HepG2 (cell line): ENCODE measurements around the gene SNED1. TPM values are rescaled to one million over a fixed set of nuclear protein-coding genes. Genes with fewer than 3 reads are reported as not detected.

Experiments used
- CEBPB ChIP-seq: IDR thresholded peaks from 2 replicates; pipeline ENCODE4 v1.6.1; 2011; ENCODE audit warnings: low read depth, low read length, improper control_type of control experiment, borderline replicate concordance
- DNMT3B ChIP-seq: conservative IDR thresholded peaks from 2 replicates; pipeline ENCODE4 v1.6.1; 2016; ENCODE audit warnings: missing biosample characterization, control low read depth
- ERF ChIP-seq: IDR thresholded peaks from 2 replicates; pipeline ENCODE4 v1.6.1; 2018; ENCODE audit warnings: missing biosample characterization, missing genetic modification reagents
- GATAD2A ChIP-seq: IDR thresholded peaks from 2 replicates; pipeline ENCODE4 v1.6.1; 2016
- HNF4G ChIP-seq, 2 experiments: sonication (generic) in 1 of 2; formaldehyde crosslinking in 1 of 2; IDR thresholded peaks; 2 replicates each; pipeline versions ENCODE4 v1.4.0 to v1.6.1; 2011 to 2020; ENCODE audit warnings: borderline replicate concordance in 2 of 2, low read depth in 2 of 2, mild to moderate bottlenecking in 2 of 2, low read length in 1 of 2, missing genetic modification reagents in 1 of 2, moderate library complexity in 1 of 2
- HNRNPK ChIP-seq: fragments of 200-400 bp; formaldehyde crosslinking; IDR thresholded peaks from 2 replicates; pipeline ENCODE4 v1.6.1; 2018; ENCODE audit warnings: low read length, low read depth, moderate library complexity, mild to moderate bottlenecking; ENCODE audit not compliant: poor library complexity, severe bottlenecking
- JARID2 ChIP-seq: sonication (generic); formaldehyde crosslinking; IDR thresholded peaks from 2 replicates; pipeline ENCODE4 v1.8.1; 2023; ENCODE audit warnings: missing genetic modification reagents, inconsistent platforms; ENCODE audit not compliant: insufficient replicate concordance
- MEF2D ChIP-seq: sonication (generic); formaldehyde crosslinking; IDR thresholded peaks from 2 replicates; pipeline ENCODE4 v1.5.1; 2020; ENCODE audit warnings: mild to moderate bottlenecking, missing genetic modification reagents
- MYC ChIP-seq: sonication (generic); formaldehyde crosslinking; IDR thresholded peaks from 2 replicates; pipeline ENCODE4 v1.9.0; 2021; ENCODE audit warnings: missing genetic modification reagents, borderline replicate concordance
- NR1H2 ChIP-seq: sonication (generic); formaldehyde crosslinking; IDR thresholded peaks from 2 replicates; pipeline ENCODE4 v1.8.1; 2022; ENCODE audit warnings: low read depth, missing genetic modification reagents, borderline replicate concordance
- PRDM10 ChIP-seq: sonication (generic); formaldehyde crosslinking; IDR thresholded peaks from 2 replicates; pipeline ENCODE4 v1.4.0; 2020; ENCODE audit warnings: low read depth, missing genetic modification reagents
- PRDM15 ChIP-seq: sonication (generic); formaldehyde crosslinking; IDR thresholded peaks from 2 replicates; pipeline ENCODE4 v1.4.0; 2020; ENCODE audit warnings: missing genetic modification reagents
- SALL2 ChIP-seq: sonication (generic); formaldehyde crosslinking; IDR thresholded peaks from 2 replicates; pipeline ENCODE4 v1.8.1; 2023; ENCODE audit warnings: mild to moderate bottlenecking, missing genetic modification reagents, inconsistent platforms
- SKI ChIP-seq: fragments of 450-650 bp; IDR thresholded peaks from one replicate; pipeline ENCODE4 v1.6.1; 2018; ENCODE audit warnings: mild to moderate bottlenecking; ENCODE audit not compliant: partially characterized antibody
- YEATS2 ChIP-seq: sonication (generic); formaldehyde crosslinking; IDR thresholded peaks from 2 replicates; pipeline ENCODE4 v1.4.0; 2020; ENCODE audit warnings: missing genetic modification reagents, borderline replicate concordance
- ZNF7 ChIP-seq: IDR thresholded peaks from 2 replicates; pipeline ENCODE4 v1.6.1; 2016; ENCODE audit warnings: missing biosample characterization, missing genetic modification reagents
- ZNF746 ChIP-seq: sonication (generic); formaldehyde crosslinking; IDR thresholded peaks from 2 replicates; pipeline ENCODE4 v1.8.0; 2022; ENCODE audit warnings: mild to moderate bottlenecking, missing genetic modification reagents
- ZNF891 ChIP-seq: sonication (generic); formaldehyde crosslinking; IDR thresholded peaks from 2 replicates; pipeline ENCODE4 v1.5.0; 2020; ENCODE audit warnings: mild to moderate bottlenecking, missing genetic modification reagents
- ZSCAN20 ChIP-seq: sonication (generic); formaldehyde crosslinking; IDR thresholded peaks from 2 replicates; pipeline ENCODE4 v1.4.0; 2020; ENCODE audit warnings: missing genetic modification reagents, mild to moderate bottlenecking, borderline replicate concordance
- ZSCAN22 ChIP-seq: sonication (generic); formaldehyde crosslinking; IDR thresholded peaks from 2 replicates; pipeline ENCODE4 v1.4.0; 2020; ENCODE audit warnings: mild to moderate bottlenecking, missing genetic modification reagents
- polyA plus RNA-seq, 8 experiments: library from polyadenylated mRNA; depleted of rRNA in 3 of 8; stranded (reverse) in 7 of 8; unstranded in 1 of 8; fragments of >200 nt; fragmentation: Illumina TruSeq in 4 of 8; extraction: Trizol in 4 of 8; gene quantifications; 2 replicates each; pipeline versions ENCODE4 v1.2.1 to v1.2.3, GENCODE V29; 2011 to 2016; ENCODE audit warnings: low read depth in 4 of 8, missing spikeins in 1 of 8, mixed read lengths in 1 of 8; ENCODE audit not compliant: insufficient read depth in 1 of 8
- total RNA-seq, 5 experiments: library from RNA; depleted of rRNA; stranded (reverse); fragments of >200 nt; fragmentation: Illumina TruSeq; extraction: Trizol; gene quantifications; 2 replicates each; pipeline ENCODE4 v1.2.3, GENCODE V29; 2016; ENCODE audit warnings: low read depth in 1 of 5
- TF ChIP-seq, protein P1 (sequence below): sonication (generic); formaldehyde crosslinking; IDR thresholded peaks from 2 replicates; pipeline ENCODE4 v1.5.0; 2020; ENCODE audit warnings: missing genetic modification reagents

The SNED1 gene
- total and polyA plus RNA-seq, 2 of the 13 experiments (the other 11 are each of a cell fraction or from before 2014, with no cell fraction given): 0.15 to 0.65 TPM

DNA sequence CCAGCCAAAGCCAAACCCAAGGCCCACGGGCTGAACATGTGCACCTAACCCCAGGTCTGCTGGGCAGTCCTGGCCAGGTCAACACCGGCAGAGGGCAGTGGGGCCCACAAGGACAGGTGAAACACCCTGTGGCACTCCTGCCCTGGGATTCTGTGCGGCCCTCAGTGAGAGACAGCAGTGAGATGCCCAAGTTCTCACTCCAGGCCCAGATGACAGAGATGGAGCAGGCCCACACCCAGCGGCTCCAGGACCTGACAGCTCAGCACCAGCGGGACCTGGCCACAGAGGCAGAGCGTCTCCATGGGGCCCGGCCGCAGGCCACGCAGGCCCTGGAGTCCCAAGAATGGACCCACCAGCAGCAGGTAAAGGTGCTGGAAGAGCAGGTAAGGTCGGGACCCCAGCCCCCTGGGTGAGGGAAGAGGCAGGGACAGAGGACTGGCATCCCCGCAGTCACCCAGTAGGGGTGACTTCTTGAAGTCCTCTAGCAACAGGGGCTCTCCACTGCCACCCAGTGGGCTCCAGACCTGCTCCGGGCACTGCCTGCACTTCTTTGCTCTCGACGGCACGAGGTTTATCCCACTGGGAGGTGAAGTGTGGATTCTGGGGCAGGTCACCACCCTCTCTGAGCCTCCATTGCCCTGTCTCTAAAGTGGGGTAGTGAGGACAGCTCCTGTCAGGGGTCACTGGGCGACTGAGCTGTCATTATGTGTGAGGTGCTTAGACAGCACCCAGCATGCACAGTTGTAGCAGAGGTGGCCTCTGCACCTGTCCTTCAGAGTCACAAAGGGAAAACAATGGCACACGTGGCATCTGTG lies 8.8 kb upstream of the SNED1 start (continued):
- no peak for TF ChIP-seq PRDM10 (CRISPR knock-in tag)
- no peak for TF ChIP-seq SKI
- TF ChIP-seq SALL2 (CRISPR knock-in tag): no peak
- TF ChIP-seq ZNF891 (CRISPR knock-in tag): no peak
- no peak for TF ChIP-seq ZNF746
- TF ChIP-seq CEBPB: no peak
- peak; percentile 58 for TF ChIP-seq MYC (CRISPR knock-in tag)
- TF ChIP-seq JARID2: no peak
- TF ChIP-seq GATAD2A (CRISPR knock-in tag): peak; percentile 65
- TF ChIP-seq NR1H2: no peak
- TF ChIP-seq ERF (CRISPR knock-in tag): 0 out of 2 replicates have a peak, but pooled peaks have one; percentile 43
- TF ChIP-seq ZSCAN20 (CRISPR knock-in tag): no peak
- no peak for TF ChIP-seq PRDM15 (CRISPR knock-in tag)
- TF ChIP-seq ZNF7 (CRISPR knock-in tag): no peak
- TF ChIP-seq, protein P1, sequence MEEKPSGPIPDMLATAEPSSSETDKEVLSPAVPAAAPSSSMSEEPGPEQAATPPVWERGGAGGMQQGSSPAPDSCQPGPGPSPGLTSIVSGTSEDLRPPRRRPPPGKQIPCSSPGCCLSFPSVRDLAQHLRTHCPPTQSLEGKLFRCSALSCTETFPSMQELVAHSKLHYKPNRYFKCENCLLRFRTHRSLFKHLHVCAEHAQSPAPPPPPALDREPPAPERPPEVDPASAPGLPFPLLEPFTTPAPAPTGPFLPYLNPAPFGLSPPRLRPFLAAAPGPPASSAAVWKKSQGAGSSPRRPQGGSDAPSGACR (CRISPR knock-in tag): no peak
- TF ChIP-seq ZSCAN22 (CRISPR knock-in tag): peak; percentile 94
- TF ChIP-seq DNMT3B: no peak
- TF ChIP-seq HNRNPK: no peak
- TF ChIP-seq YEATS2: no peak
- no peak for TF ChIP-seq HNF4G (IDR thresholded peaks at IDR 0.05; ENCODE audit: borderline replicate concordance, low read depth, low read length)
- TF ChIP-seq HNF4G (CRISPR knock-in tag; IDR thresholded peaks at IDR 0.05; ENCODE audit: borderline replicate concordance, low read depth): 0 out of 2 replicates have a peak, but pooled peaks have one; percentile 38
- TF ChIP-seq MEF2D (CRISPR knock-in tag): no peak
